ENCODE results near the gene LILRB1. TPM values are rescaled to one million over a fixed set of nuclear protein-coding genes. Genes with fewer than 3 reads are reported as not detected.

LILRB1 gene
- total and polyA plus RNA-seq, 2 donors (not counting 3 experiments of a cell fraction or from before 2014, with no cell fraction given) = not detected

DNA sequence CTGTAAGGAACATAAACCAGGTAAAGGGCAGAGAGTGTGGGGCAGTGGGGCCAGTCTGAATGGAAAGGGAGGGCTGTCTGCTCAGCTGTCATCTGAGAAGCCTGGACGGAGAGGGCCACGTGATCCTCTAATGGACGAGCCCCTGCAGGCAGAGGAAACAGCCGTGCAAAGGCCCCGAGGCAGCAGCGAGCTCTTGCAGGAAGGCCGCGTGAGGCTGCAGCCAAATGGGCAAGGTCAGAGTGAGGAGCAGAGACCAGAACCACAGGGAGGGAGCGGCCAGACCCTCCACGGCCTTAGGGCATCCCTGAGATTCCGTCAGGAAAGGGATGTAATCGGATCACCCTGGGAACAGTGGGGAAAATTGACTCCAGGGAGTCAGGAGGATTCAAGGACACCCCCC lies 36.9 kb downstream of the LILRB1 start:
- CTCF ChIA-PET = no interaction called here
- H3K9me1 ChIP-seq (replicated peaks; ENCODE audit: control insufficient read depth, extremely low read depth, insufficient read depth, low read length) = no peaks in the 10 kb centered on the region

More for the DNA sequence above, 36.9 kb downstream of the LILRB1 start:
- H3K4me3 ChIP-seq (replicated peaks in 1 of 3; ENCODE audit: insufficient read depth in 1 of 3, low read depth in 1 of 3, low read length in 3 of 3) = no peak overlapping the region
- no TSS peak for BruUV-seq (replicated peaks)
- no peaks in the 10 kb centered on the region for H3K27me3 ChIP-seq (ENCODE audit: control insufficient read depth in 2 of 2, insufficient read depth in 2 of 2, low read length in 2 of 2)
- no peak overlapping the region for H3K9ac ChIP-seq (replicated peaks; ENCODE audit: extremely low read depth, insufficient read depth, low read length)
- H3K4me1 ChIP-seq (ENCODE audit: control insufficient read depth, extremely low read depth, insufficient read depth, low read length) = no peaks in the 10 kb centered on the region
- H4K20me1 ChIP-seq (replicated peaks; ENCODE audit: control insufficient read depth, extremely low read depth, insufficient read depth, low read length) = no peaks in the 10 kb centered on the region
- H3K9me3 ChIP-seq (replicated peaks; ENCODE audit: control insufficient read depth, insufficient read depth, low read length) = no peaks in the 10 kb centered on the region
- no peak for FAIRE-seq
- TF ChIP-seq POLR2AphosphoS5 (IDR thresholded peaks at IDR 0.05; ENCODE audit: insufficient read depth, low read depth, low read length) (no peak), JUN (IDR thresholded peaks at IDR 0.05; ENCODE audit: borderline replicate concordance, insufficient read depth, insufficient read length, low read depth) (no peak), MAX (IDR thresholded peaks at IDR 0.05; ENCODE audit: insufficient read depth, insufficient read length) (no peak), GATA2 (IDR thresholded peaks at IDR 0.05; ENCODE audit: insufficient read depth, insufficient read length, low read depth, low read length) (no peak), FOS (IDR thresholded peaks at IDR 0.05; ENCODE audit: borderline replicate concordance, insufficient read depth, low read length) (no peak), POLR2A (IDR thresholded peaks at IDR 0.05; ENCODE audit: low read depth, low read length) (no peak), MYC (IDR thresholded peaks at IDR 0.05; ENCODE audit: low read depth, low read length) (no peak), EZH2 (IDR thresholded peaks at IDR 0.05; ENCODE audit: borderline replicate concordance, low read depth, low read length, severe bottlenecking) (no peak)
- TF ChIP-seq, protein P1, sequence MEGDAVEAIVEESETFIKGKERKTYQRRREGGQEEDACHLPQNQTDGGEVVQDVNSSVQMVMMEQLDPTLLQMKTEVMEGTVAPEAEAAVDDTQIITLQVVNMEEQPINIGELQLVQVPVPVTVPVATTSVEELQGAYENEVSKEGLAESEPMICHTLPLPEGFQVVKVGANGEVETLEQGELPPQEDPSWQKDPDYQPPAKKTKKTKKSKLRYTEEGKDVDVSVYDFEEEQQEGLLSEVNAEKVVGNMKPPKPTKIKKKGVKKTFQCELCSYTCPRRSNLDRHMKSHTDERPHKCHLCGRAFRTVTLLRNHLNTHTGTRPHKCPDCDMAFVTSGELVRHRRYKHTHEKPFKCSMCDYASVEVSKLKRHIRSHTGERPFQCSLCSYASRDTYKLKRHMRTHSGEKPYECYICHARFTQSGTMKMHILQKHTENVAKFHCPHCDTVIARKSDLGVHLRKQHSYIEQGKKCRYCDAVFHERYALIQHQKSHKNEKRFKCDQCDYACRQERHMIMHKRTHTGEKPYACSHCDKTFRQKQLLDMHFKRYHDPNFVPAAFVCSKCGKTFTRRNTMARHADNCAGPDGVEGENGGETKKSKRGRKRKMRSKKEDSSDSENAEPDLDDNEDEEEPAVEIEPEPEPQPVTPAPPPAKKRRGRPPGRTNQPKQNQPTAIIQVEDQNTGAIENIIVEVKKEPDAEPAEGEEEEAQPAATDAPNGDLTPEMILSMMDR (IDR thresholded peaks at IDR 0.05; ENCODE audit: extremely low read depth in 1 of 2, insufficient read depth in 1 of 2, low read depth in 1 of 2, low read length in 2 of 2) = no peak
- H2AFZ ChIP-seq (ENCODE audit: low read depth, low read length) = no peak overlapping the region
- no peak overlapping the region for H3K27ac ChIP-seq (ENCODE audit: insufficient read depth, low read depth, low read length)
- H3K79me2 ChIP-seq (ENCODE audit: control insufficient read depth, insufficient read depth, low read length) = no peaks in the 10 kb centered on the region
- no peak overlapping the region for H3K4me2 ChIP-seq (ENCODE audit: insufficient read depth, low read length)
- dilution Hi-C loops (cut with MboI; ENCODE audit: extremely low pct_ligation_motif_present, low sequenced_read_pairs) = no loop called here
- intact Hi-C loops (cut with micrococcal nuclease) = no loop called here
- DNase-seq (ENCODE audit: low read depth, low spot score) = no peak
- POLR2A ChIA-PET = no interaction called here
- no peaks in the 10 kb centered on the region for H3K36me3 ChIP-seq (ENCODE audit: control insufficient read depth in 2 of 2, extremely low read depth in 1 of 2, insufficient read depth in 2 of 2, low read length in 2 of 2)
